Uterus (tissue), 2 donors: ENCODE data around the gene LIN7C.

Experiments used
- POLR2A ChIP-seq, 2 donors: fragments of 450-650 bp; IDR thresholded peaks; one replicate each; pipeline ENCODE4 v1.6.1; 2016; ENCODE audit warnings: antibody characterized with exemption in 2 of 2, mild to moderate bottlenecking in 1 of 2, moderate library complexity in 1 of 2
- TF ChIP-seq, protein P1 (sequence below), 4 experiments: fragments of 200-600 bp in 2 of 4; fragments of 450-650 bp in 2 of 4; sonication (generic) in 2 of 4; IDR thresholded peaks; one replicate each; pipeline ENCODE4 v1.5.1; 2016 to 2019; ENCODE audit warnings: antibody characterized with exemption in 4 of 4, mild to moderate bottlenecking in 2 of 4, moderate library complexity in 1 of 4

DNA sequence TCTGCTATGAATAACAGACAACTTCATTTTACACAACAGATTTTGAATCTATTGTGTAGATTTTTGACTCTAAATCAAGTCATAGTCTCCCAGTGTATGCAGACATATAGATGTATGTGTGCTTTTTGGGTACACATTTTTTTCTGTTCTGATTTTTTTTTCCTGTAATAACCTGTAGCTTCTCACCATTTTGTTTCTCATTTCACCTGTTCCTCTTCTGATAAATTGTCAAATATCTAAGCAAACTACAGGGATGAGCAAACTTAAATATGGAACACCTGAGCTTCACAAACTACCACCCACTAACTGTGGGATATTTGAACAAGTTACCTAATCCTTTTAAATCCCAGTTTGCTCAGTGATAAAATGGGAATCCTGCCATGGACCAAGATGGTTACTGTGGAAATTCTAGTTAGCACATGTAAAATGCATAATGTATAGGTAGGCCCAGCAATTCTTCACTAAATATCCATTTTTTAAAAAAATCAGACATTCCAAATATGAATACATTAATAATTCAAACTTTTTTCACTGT lies 49.7 kb downstream of the LIN7C start:
- TF ChIP-seq, protein P1, sequence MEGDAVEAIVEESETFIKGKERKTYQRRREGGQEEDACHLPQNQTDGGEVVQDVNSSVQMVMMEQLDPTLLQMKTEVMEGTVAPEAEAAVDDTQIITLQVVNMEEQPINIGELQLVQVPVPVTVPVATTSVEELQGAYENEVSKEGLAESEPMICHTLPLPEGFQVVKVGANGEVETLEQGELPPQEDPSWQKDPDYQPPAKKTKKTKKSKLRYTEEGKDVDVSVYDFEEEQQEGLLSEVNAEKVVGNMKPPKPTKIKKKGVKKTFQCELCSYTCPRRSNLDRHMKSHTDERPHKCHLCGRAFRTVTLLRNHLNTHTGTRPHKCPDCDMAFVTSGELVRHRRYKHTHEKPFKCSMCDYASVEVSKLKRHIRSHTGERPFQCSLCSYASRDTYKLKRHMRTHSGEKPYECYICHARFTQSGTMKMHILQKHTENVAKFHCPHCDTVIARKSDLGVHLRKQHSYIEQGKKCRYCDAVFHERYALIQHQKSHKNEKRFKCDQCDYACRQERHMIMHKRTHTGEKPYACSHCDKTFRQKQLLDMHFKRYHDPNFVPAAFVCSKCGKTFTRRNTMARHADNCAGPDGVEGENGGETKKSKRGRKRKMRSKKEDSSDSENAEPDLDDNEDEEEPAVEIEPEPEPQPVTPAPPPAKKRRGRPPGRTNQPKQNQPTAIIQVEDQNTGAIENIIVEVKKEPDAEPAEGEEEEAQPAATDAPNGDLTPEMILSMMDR (IDR thresholded peaks at IDR 0.05), result no peak
- TF ChIP-seq POLR2A (IDR thresholded peaks at IDR 0.05), result no peak
